HepG2 (cell line): ENCODE results near the gene PPP4C. TPM values are rescaled to one million over a fixed set of nuclear protein-coding genes. Genes with fewer than 3 reads are reported as not detected.
A peak's percentile ranks its signal among the peaks of the same experiment; 100 is the strongest.

ENCODE experiments used
- BCL6 ChIP-seq: IDR thresholded peaks from 2 replicates; pipeline ENCODE4 v1.6.1; 2016; ENCODE audit warnings: missing genetic modification reagents, missing compliant biosample characterization
- DNMT3B ChIP-seq: conservative IDR thresholded peaks from 2 replicates; pipeline ENCODE4 v1.6.1; 2016; ENCODE audit warnings: missing biosample characterization, control low read depth
- DRAP1 ChIP-seq: IDR thresholded peaks from 2 replicates; pipeline ENCODE4 v1.6.1; 2016; ENCODE audit warnings: missing genetic modification reagents, missing compliant biosample characterization
- FOXK1 ChIP-seq: sonication (generic); formaldehyde crosslinking; IDR thresholded peaks from 2 replicates; pipeline ENCODE4 v1.4.0; 2020; ENCODE audit warnings: low read depth, missing genetic modification reagents, borderline replicate concordance
- HNRNPUL1 ChIP-seq: fragments of 200-400 bp; formaldehyde crosslinking; IDR thresholded peaks from 2 replicates; pipeline ENCODE4 v1.6.1; 2017; ENCODE audit warnings: low read depth, mild to moderate bottlenecking, low read length, moderate library complexity
- KDM2A ChIP-seq: sonication (generic); formaldehyde crosslinking; IDR thresholded peaks from 2 replicates; pipeline ENCODE4 v1.4.0; 2020; ENCODE audit warnings: low read depth, missing genetic modification reagents, borderline replicate concordance
- KDM6A ChIP-seq: IDR thresholded peaks from 2 replicates; pipeline ENCODE4 v1.6.1; 2016; ENCODE audit warnings: low read depth
- MIXL1 ChIP-seq: IDR thresholded peaks from 2 replicates; pipeline ENCODE4 v1.6.1; 2016
- NFIB ChIP-seq: sonication (generic); formaldehyde crosslinking; IDR thresholded peaks from 2 replicates; pipeline ENCODE4 v1.9.0; 2021; ENCODE audit warnings: missing genetic modification reagents, mild to moderate bottlenecking, borderline replicate concordance
- SNAPC2 ChIP-seq: sonication (generic); formaldehyde crosslinking; IDR thresholded peaks from 2 replicates; pipeline ENCODE4 v1.8.1; 2022; ENCODE audit warnings: mild to moderate bottlenecking, missing genetic modification reagents
- SRSF4 ChIP-seq: fragments of 200-400 bp; formaldehyde crosslinking; IDR thresholded peaks from one replicate; pipeline ENCODE4 v1.6.1; 2018; ENCODE audit warnings: mild to moderate bottlenecking, low read depth, low read length, moderate library complexity; ENCODE audit not compliant: poor library complexity, severe bottlenecking
- TBX2 ChIP-seq: sonication (generic); formaldehyde crosslinking; IDR thresholded peaks from 2 replicates; pipeline ENCODE4 v1.5.0; 2020; ENCODE audit warnings: missing genetic modification reagents, mild to moderate bottlenecking, borderline replicate concordance
- ZBTB21 ChIP-seq: sonication (generic); formaldehyde crosslinking; IDR thresholded peaks from 2 replicates; pipeline ENCODE4 v1.4.0; 2020; ENCODE audit warnings: missing genetic modification reagents
- ZFP36L2 ChIP-seq: sonication (generic); formaldehyde crosslinking; IDR thresholded peaks from 2 replicates; pipeline ENCODE4 v1.4.0; 2020; ENCODE audit warnings: missing genetic modification reagents
- ZFP37 ChIP-seq: sonication (generic); formaldehyde crosslinking; IDR thresholded peaks from 2 replicates; pipeline ENCODE4 v1.4.0; 2020; ENCODE audit warnings: missing genetic modification reagents, borderline replicate concordance
- ZNF138 ChIP-seq: sonication (generic); formaldehyde crosslinking; IDR thresholded peaks from 2 replicates; pipeline ENCODE4 v1.5.0; 2020; ENCODE audit warnings: mild to moderate bottlenecking, low read depth, missing genetic modification reagents
- ZNF180 ChIP-seq: sonication (generic); formaldehyde crosslinking; IDR thresholded peaks from 2 replicates; pipeline ENCODE4 v1.4.0; 2020; ENCODE audit warnings: low read depth, missing genetic modification reagents, borderline replicate concordance
- ZNF205 ChIP-seq: IDR thresholded peaks from 2 replicates; pipeline ENCODE4 v1.6.1; 2018; ENCODE audit warnings: missing biosample characterization, missing genetic modification reagents
- ZNF331 ChIP-seq: sonication (generic); formaldehyde crosslinking; IDR thresholded peaks from 2 replicates; pipeline ENCODE4 v1.4.0; 2020; ENCODE audit warnings: missing genetic modification reagents
- ZNF484 ChIP-seq: sonication (generic); formaldehyde crosslinking; IDR thresholded peaks from 2 replicates; pipeline ENCODE4 v1.5.1; 2020; ENCODE audit warnings: mild to moderate bottlenecking, low read depth, missing genetic modification reagents, borderline replicate concordance
- ZNF784 ChIP-seq: sonication (generic); formaldehyde crosslinking; IDR thresholded peaks from 2 replicates; pipeline ENCODE4 v1.5.1; 2020; ENCODE audit warnings: missing genetic modification reagents, mild to moderate bottlenecking, borderline replicate concordance
- ZSCAN12 ChIP-seq: sonication (generic); formaldehyde crosslinking; IDR thresholded peaks from 2 replicates; pipeline ENCODE4 v1.9.0; 2021; ENCODE audit warnings: mild to moderate bottlenecking, missing genetic modification reagents
- ZSCAN22 ChIP-seq: sonication (generic); formaldehyde crosslinking; IDR thresholded peaks from 2 replicates; pipeline ENCODE4 v1.4.0; 2020; ENCODE audit warnings: mild to moderate bottlenecking, missing genetic modification reagents
- ZSCAN25 ChIP-seq: sonication (generic); formaldehyde crosslinking; IDR thresholded peaks from 2 replicates; pipeline ENCODE4 v1.8.0; 2022; ENCODE audit warnings: mild to moderate bottlenecking, missing genetic modification reagents
- polyA plus RNA-seq, 8 experiments: library from polyadenylated mRNA; depleted of rRNA in 3 of 8; stranded (reverse) in 7 of 8; unstranded in 1 of 8; fragments of >200 nt; fragmentation: Illumina TruSeq in 4 of 8; extraction: Trizol in 4 of 8; gene quantifications; 2 replicates each; pipeline versions ENCODE4 v1.2.1 to v1.2.3, GENCODE V29; 2011 to 2016; ENCODE audit warnings: low read depth in 4 of 8, missing spikeins in 1 of 8, mixed read lengths in 1 of 8; ENCODE audit not compliant: insufficient read depth in 1 of 8
- total RNA-seq, 5 experiments: library from RNA; depleted of rRNA; stranded (reverse); fragments of >200 nt; fragmentation: Illumina TruSeq; extraction: Trizol; gene quantifications; 2 replicates each; pipeline ENCODE4 v1.2.3, GENCODE V29; 2016; ENCODE audit warnings: low read depth in 1 of 5
- TF ChIP-seq, protein P1 (sequence below): sonication (generic); formaldehyde crosslinking; IDR thresholded peaks from 2 replicates; pipeline ENCODE4 v1.4.0; 2020; ENCODE audit warnings: mild to moderate bottlenecking, low read depth, missing genetic modification reagents
- TF ChIP-seq, protein P2 (sequence below): sonication (generic); formaldehyde crosslinking; IDR thresholded peaks from 2 replicates; pipeline ENCODE4 v1.9.0; 2021; ENCODE audit warnings: missing genetic modification reagents, borderline replicate concordance
- TF ChIP-seq, protein P3 (sequence below): sonication (generic); formaldehyde crosslinking; IDR thresholded peaks from 2 replicates; pipeline ENCODE4 v1.8.1; 2022; ENCODE audit warnings: mild to moderate bottlenecking, missing genetic modification reagents

The PPP4C gene
- total and polyA plus RNA-seq, 2 of the 13 experiments (the other 11 are each of a cell fraction or from before 2014, with no cell fraction given), result 176 to 220 TPM

- no peak for TF ChIP-seq ZBTB21 (CRISPR knock-in tag)
- TF ChIP-seq, protein P1, sequence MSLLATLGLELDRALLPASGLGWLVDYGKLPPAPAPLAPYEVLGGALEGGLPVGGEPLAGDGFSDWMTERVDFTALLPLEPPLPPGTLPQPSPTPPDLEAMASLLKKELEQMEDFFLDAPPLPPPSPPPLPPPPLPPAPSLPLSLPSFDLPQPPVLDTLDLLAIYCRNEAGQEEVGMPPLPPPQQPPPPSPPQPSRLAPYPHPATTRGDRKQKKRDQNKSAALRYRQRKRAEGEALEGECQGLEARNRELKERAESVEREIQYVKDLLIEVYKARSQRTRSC (CRISPR knock-in tag), result peak; percentile 6; the same call in 1 of the 2 replicates
- TF ChIP-seq ZFP36L2 (CRISPR knock-in tag), result no peak
- TF ChIP-seq ZSCAN12 (CRISPR knock-in tag), result no peak
- TF ChIP-seq ZFP37 (CRISPR knock-in tag), result no peak; the same call in 1 of the 2 replicates
- TF ChIP-seq KDM2A, result peak; percentile 92
- TF ChIP-seq TBX2 (CRISPR knock-in tag), result peak; percentile 71
- TF ChIP-seq MIXL1 (CRISPR knock-in tag), result 0 out of 2 replicates have a peak, but pooled peaks have one; percentile 62
- TF ChIP-seq, protein P2, sequence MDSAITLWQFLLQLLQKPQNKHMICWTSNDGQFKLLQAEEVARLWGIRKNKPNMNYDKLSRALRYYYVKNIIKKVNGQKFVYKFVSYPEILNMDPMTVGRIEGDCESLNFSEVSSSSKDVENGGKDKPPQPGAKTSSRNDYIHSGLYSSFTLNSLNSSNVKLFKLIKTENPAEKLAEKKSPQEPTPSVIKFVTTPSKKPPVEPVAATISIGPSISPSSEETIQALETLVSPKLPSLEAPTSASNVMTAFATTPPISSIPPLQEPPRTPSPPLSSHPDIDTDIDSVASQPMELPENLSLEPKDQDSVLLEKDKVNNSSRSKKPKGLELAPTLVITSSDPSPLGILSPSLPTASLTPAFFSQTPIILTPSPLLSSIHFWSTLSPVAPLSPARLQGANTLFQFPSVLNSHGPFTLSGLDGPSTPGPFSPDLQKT, result no peak
- no peak for TF ChIP-seq ZSCAN22 (CRISPR knock-in tag)
- TF ChIP-seq HNRNPUL1, result no peak
- TF ChIP-seq ZSCAN25, result peak; percentile 97
- 0 out of 2 replicates have a peak, but pooled peaks have one; percentile 19 for TF ChIP-seq KDM6A (CRISPR knock-in tag)
- no peak for TF ChIP-seq ZNF180 (CRISPR knock-in tag)
- TF ChIP-seq BCL6 (CRISPR knock-in tag), result no peak
- TF ChIP-seq FOXK1 (CRISPR knock-in tag), result no peak
- peak; percentile 86; the same call in 1 of the 2 replicates for TF ChIP-seq SNAPC2 (CRISPR knock-in tag)
- no peak; the same call in 1 of the 2 replicates for TF ChIP-seq DNMT3B
- peak; percentile 69; the same call in 1 of the 2 replicates for TF ChIP-seq ZNF784 (CRISPR knock-in tag)
- TF ChIP-seq ZNF484, result 0 out of 2 replicates have a peak, but pooled peaks have one; percentile 16
- TF ChIP-seq ZNF331 (CRISPR knock-in tag), result peak; percentile 11; the same call in 1 of the 2 replicates
- no peak; the same call in 1 of the 2 replicates for TF ChIP-seq ZNF205 (CRISPR knock-in tag)
- no peak for TF ChIP-seq ZNF138 (CRISPR knock-in tag)
- no peak for TF ChIP-seq SRSF4
- TF ChIP-seq DRAP1 (CRISPR knock-in tag), result peak; percentile 95
- no peak for TF ChIP-seq NFIB
- TF ChIP-seq, protein P3, sequence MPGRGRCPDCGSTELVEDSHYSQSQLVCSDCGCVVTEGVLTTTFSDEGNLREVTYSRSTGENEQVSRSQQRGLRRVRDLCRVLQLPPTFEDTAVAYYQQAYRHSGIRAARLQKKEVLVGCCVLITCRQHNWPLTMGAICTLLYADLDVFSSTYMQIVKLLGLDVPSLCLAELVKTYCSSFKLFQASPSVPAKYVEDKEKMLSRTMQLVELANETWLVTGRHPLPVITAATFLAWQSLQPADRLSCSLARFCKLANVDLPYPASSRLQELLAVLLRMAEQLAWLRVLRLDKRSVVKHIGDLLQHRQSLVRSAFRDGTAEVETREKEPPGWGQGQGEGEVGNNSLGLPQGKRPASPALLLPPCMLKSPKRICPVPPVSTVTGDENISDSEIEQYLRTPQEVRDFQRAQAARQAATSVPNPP (CRISPR knock-in tag), result no peak
Observed at GRCh38 chr16:30063893-30064728, 11.7 kb upstream of the PPP4C start (continued).
